ENCODE measurements around the gene SUSD4. TPM values are rescaled to one million over a fixed set of nuclear protein-coding genes. Genes with fewer than 3 reads are reported as not detected.

The SUSD4 gene
- total RNA-seq, 1 donor from 2014 or later = 26.3 TPM

DNA sequence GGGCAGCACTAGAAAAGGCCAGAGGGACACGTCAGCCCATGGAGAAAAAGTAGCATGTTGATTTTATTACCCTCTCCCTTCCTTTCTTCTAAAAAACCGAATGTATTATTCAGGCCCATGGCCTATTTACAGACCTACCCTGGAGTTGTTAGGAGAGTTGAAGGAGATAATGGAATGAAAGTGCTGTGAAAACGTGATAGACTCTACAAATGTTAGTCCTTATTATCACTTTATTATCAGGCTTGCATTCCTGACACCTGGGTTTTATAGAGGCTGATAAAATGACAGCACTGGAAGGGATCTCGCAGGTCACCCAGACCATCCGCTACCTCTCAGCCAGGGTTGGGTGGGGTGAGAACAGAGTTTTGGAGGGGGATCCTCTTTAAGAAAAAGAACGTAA lies 160.3 kb downstream of the SUSD4 start:
- no peak for DNase-seq (ENCODE audit: extremely low spot score in 2 of 2)
- Histone ChIP-seq H3K4me3 (no peak overlapping the region), H3K9me3 (no peaks in the 10 kb centered on the region), H3K27ac (no peak overlapping the region), H3K27me3 (no peaks in the 10 kb centered on the region), H3K36me3 (no peaks in the 10 kb centered on the region), H3K4me1 (no peaks in the 10 kb centered on the region)
- TF ChIP-seq POLR2A (IDR thresholded peaks at IDR 0.05) (no peak), POLR2AphosphoS5 (IDR thresholded peaks at IDR 0.05; ENCODE audit: insufficient read depth in 1 of 2, low read depth in 1 of 2) (no peak)
- TF ChIP-seq, protein P1, sequence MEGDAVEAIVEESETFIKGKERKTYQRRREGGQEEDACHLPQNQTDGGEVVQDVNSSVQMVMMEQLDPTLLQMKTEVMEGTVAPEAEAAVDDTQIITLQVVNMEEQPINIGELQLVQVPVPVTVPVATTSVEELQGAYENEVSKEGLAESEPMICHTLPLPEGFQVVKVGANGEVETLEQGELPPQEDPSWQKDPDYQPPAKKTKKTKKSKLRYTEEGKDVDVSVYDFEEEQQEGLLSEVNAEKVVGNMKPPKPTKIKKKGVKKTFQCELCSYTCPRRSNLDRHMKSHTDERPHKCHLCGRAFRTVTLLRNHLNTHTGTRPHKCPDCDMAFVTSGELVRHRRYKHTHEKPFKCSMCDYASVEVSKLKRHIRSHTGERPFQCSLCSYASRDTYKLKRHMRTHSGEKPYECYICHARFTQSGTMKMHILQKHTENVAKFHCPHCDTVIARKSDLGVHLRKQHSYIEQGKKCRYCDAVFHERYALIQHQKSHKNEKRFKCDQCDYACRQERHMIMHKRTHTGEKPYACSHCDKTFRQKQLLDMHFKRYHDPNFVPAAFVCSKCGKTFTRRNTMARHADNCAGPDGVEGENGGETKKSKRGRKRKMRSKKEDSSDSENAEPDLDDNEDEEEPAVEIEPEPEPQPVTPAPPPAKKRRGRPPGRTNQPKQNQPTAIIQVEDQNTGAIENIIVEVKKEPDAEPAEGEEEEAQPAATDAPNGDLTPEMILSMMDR (IDR thresholded peaks at IDR 0.05) = no peak
- intact Hi-C loops (cut with DNase I) = no loop called here

DNA sequence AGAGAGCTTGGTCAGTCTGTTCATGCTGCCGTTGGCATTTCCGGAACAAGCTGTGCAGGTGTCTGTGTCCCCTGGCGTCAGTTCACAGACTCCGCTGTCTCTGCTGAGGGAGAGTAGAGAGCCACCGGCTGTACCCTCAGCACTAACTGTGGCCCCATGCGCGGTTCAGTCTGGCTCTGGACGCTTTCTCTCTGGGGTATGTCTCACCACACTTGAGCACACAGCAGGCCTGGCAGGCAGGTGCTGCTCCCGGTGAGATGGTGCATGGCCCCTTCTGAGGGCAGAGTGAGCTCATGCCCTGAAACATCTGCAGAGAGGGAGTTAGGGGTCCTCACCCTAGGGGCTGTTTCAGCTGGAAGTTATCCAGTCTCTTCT lies 161.0 kb downstream of the SUSD4 start:
- no peaks in the 10 kb centered on the region for H3K4me1 ChIP-seq
- H3K27ac ChIP-seq = no peak overlapping the region
- intact Hi-C loops (cut with DNase I) = no loop called here
- no peak overlapping the region for H3K4me3 ChIP-seq
- DNase-seq (ENCODE audit: extremely low spot score in 2 of 2) = no peak
- no peaks in the 10 kb centered on the region for H3K36me3 ChIP-seq
- H3K9me3 ChIP-seq = no peaks in the 10 kb centered on the region
- TF ChIP-seq, protein P1 (IDR thresholded peaks at IDR 0.05) = no peak
- TF ChIP-seq POLR2A (IDR thresholded peaks at IDR 0.05) (no peak), POLR2AphosphoS5 (IDR thresholded peaks at IDR 0.05; ENCODE audit: insufficient read depth in 1 of 2, low read depth in 1 of 2) (no peak)
- H3K27me3 ChIP-seq = no peaks in the 10 kb centered on the region

DNA sequence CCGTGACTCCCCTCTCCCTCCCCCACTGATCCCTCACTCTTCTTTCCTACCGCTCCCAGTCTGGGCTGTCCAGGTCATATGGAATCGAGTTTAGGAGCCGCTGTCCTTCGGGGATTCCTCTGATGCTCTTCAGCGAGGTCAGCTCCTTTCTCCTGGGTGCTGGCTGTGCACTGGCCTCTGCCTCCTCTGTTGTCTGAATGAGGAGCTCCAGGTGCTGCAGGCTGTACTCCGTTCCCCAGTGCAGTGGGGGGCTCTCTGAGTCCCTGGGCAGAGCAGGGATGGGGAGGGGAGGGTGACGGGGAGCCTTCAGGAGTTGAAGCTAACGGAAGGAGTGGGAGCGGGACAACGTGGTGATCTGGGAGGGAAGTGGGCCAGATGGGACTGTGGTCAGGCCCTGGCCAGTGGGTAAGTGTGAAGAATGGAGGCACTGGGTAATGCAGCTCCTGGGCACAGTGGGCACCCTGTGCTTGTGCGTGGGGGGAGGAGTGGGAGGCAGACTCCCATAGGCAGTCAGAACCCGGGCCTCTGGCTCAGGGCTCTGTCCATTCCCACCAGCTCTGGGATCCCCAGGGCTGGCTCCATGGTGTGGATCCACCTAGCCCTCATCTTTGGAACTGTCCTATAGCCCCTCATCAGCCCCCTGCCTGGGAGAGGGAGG lies 161.5 kb downstream of the SUSD4 start:
- Histone ChIP-seq H3K36me3 (no peaks in the 10 kb centered on the region), H3K27me3 (no peaks in the 10 kb centered on the region), H3K4me1 (no peaks in the 10 kb centered on the region), H3K27ac (no peak overlapping the region), H3K4me3 (no peak overlapping the region), H3K9me3 (no peaks in the 10 kb centered on the region)
- no peak for DNase-seq (ENCODE audit: extremely low spot score in 2 of 2)
- TF ChIP-seq POLR2A (IDR thresholded peaks at IDR 0.05) (no peak), POLR2AphosphoS5 (IDR thresholded peaks at IDR 0.05; ENCODE audit: insufficient read depth in 1 of 2, low read depth in 1 of 2) (no peak)
- TF ChIP-seq, protein P1 (IDR thresholded peaks at IDR 0.05) = no peak
- intact Hi-C loops (cut with DNase I) = no loop called here

DNA sequence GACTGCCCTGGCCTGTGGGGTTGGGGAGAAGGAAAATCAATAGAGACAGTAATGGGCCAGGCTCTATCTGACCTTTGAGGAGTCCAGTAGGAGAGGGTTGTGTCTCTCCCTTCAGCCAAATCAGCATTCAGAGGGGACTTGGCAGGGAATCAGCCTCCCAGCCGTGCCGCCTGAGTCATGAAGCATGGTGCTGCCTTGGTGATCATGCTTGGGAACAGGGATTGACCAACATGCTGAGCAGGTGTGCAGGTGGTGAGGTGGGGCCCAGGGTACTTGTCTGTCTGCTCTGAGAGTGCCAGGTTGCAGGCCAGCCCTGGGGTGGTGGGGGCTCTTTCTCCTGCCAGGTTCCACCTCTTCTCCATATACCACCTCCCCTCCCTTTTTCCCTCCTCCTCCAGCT lies 162.0 kb downstream of the SUSD4 start:
- no peaks in the 10 kb centered on the region for H3K27me3 ChIP-seq
- intact Hi-C loops (cut with DNase I) = no loop called here
- no peaks in the 10 kb centered on the region for H3K9me3 ChIP-seq
- no peak for TF ChIP-seq POLR2A (IDR thresholded peaks at IDR 0.05)
- TF ChIP-seq, protein P1 (IDR thresholded peaks at IDR 0.05) = no peak
- no peak for TF ChIP-seq POLR2AphosphoS5 (IDR thresholded peaks at IDR 0.05; ENCODE audit: insufficient read depth in 1 of 2, low read depth in 1 of 2)
- no peak overlapping the region for H3K4me3 ChIP-seq
- DNase-seq (ENCODE audit: extremely low spot score in 2 of 2) = no peak
- no peaks in the 10 kb centered on the region for H3K4me1 ChIP-seq
- H3K36me3 ChIP-seq = no peaks in the 10 kb centered on the region
- H3K27ac ChIP-seq = no peak overlapping the region

DNA sequence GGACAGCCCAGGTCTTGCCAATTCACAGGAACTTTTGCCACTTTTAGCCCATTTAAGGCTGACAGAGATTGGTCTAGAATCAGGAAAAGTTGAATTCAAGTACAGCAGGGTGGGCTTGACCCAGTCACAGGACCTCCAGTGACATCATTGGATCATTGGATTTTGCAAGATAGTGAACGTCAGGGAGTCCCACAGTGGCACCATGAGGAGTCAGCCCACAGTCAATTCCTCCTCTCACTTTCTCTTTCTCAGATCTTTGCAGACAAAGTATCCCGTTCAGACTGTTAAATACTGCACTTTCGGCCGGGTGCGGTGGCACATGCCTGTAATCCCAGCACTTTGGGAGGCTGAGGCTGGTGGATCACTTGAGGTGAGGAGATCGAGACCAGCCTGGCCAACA lies 163.1 kb downstream of the SUSD4 start:
- Histone ChIP-seq H3K9me3 (no peaks in the 10 kb centered on the region), H3K27ac (no peak overlapping the region), H3K27me3 (no peaks in the 10 kb centered on the region), H3K4me1 (no peaks in the 10 kb centered on the region), H3K36me3 (no peaks in the 10 kb centered on the region), H3K4me3 (no peak overlapping the region)
- TF ChIP-seq, protein P1 (IDR thresholded peaks at IDR 0.05) = no peak
- no peak for TF ChIP-seq POLR2A (IDR thresholded peaks at IDR 0.05)
- TF ChIP-seq POLR2AphosphoS5 (IDR thresholded peaks at IDR 0.05; ENCODE audit: insufficient read depth in 1 of 2, low read depth in 1 of 2) = no peak
- intact Hi-C loops (cut with DNase I) = no loop called here
- no peak for DNase-seq (ENCODE audit: extremely low spot score in 2 of 2)
